GM19324 (cell line): ENCODE results near the gene SPANXD.
"Not testable (repeated sequence)": the region's sequence is repeated elsewhere in the genome, so short reads cannot be mapped to it uniquely, and the experiment has no call there.

Experiments used
- ATAC-seq: cut with Tn5 transposase; IDR thresholded peaks from one replicate; pipeline ENCODE4 v1.9.1; 2021; ENCODE audit warnings: mild to moderate bottlenecking, moderate library complexity; ENCODE audit not compliant: unreplicated experiment, low FRiP score

The SPANXD gene, protein sequence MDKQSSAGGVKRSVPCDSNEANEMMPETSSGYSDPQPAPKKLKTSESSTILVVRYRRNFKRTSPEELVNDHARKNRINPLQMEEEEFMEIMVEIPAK

DNA sequence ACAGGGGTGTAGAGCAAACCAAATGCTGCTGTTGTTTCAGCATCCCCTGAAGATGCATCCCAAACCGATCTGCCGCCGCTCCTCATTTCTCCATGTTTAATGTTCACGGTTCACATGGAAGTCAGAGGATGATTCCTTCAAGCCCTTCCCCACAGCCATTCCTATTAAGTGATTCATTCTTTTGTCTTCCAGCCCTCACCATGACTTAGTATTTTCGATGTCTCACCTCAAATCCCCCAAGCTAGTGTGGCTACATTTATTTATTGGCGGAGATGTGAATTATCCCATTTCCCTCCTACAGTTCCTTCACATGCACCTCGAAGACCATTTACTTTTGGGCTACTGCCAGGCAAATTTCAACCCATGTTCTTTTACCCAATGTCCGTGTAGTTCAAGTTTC lies at the start of gene SPANXD:
SPANXD (minus strand) TSS at position 101 of the 400 bp plus-strand sequence. CDS start 334 bp downstream, outside the sequence.
- ATAC-seq, result not testable (repeated sequence)

GRCh38 chrX:141742666-141743065 lies 44.1 kb upstream of the SPANXD start:
- no peak for ATAC-seq

GRCh38 chrX:141736656-141737055 lies 38.1 kb upstream of the SPANXD start:
- ATAC-seq, result no peak

DNA sequence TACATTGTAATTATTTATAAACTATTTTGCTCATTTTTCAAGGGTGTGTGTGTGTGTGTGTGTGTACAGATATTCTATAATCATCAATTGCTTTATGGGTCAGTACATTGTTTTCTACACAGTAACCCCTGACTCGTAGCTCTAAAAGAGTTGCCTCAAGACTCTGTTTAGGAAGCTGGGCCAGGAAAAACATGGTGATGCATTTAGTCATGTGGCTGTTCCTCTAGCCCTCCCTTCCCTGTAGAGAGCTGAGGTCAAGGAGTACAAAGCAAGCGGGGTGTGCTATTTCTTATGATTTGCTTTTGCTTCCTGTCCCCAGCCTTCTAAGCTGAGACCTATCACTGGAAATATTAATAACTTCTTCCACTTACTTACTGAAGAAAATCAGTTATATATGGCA lies 34.8 kb upstream of the SPANXD start:
- no peak for ATAC-seq

GRCh38 chrX:141732031-141732430 lies 33.5 kb upstream of the SPANXD start:
- no peak for ATAC-seq

DNA sequence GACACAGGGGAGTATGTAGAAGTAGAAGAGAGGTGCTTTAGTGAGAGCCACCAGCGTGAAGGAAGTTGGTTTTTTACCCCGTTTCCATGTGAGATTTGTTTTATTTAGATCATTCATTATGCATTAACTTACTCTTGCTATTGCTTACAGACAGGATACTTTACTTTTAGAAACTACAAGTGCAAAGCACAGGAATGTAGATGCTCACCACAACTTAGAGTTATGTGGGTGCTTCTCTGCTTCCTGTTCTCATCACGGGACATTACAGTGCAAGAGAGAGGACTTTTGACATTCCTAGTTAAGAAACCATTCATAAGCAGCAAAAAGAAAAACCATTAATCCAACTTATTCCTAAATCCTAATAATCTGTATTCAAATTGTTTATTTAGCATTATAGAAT lies 25.6 kb upstream of the SPANXD start:
- no peak for ATAC-seq

DNA sequence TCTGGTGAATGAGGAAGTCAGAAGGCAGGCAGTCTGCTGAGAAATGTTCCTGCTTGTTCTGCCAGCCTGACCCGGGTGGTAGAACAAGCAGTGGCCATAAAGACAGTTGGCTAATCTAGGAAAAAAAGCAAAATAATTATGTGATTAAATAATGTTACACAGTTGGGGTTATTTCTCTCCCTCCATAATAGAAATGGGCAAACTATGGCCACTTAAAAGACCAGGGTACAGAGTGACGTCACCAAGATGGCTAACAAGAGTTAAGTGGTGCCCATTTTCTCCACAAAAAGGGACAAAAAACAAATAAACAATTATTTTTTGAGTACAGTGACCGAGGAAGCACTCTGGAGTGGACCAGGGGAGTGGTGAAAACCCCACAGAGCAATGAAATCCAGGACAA lies 16.1 kb upstream of the SPANXD start:
- ATAC-seq, result no peak

GRCh38 chrX:141701072-141701471 lies 2.5 kb upstream of the SPANXD start:
- no peak for ATAC-seq

GRCh38 chrX:141673946-141674345 lies 24.6 kb downstream of the SPANXD start:
- no peak for ATAC-seq

GRCh38 chrX:141669689-141670088 lies 28.9 kb downstream of the SPANXD start:
- no peak for ATAC-seq

DNA sequence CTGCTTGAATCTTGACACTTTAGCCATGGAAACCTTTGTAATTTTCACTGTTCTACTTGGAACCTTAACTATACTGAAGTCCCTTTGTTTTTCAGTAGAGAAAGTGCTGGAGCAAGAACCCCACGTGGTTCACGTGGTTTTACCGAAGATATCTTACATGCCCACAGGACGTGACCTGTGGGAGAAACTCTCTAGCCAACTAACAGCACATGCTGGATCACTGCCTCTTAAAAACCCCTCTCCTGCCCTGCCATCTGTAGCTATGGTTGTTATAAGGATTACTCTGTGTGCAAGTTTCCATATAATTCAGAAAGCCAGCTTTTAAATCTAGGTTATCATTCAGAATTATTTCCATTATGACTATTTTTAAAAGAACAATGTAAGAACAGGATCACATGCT lies 30.2 kb downstream of the SPANXD start:
- ATAC-seq, result no peak

GRCh38 chrX:141662781-141663180 lies 35.8 kb downstream of the SPANXD start:
- no peak for ATAC-seq

DNA sequence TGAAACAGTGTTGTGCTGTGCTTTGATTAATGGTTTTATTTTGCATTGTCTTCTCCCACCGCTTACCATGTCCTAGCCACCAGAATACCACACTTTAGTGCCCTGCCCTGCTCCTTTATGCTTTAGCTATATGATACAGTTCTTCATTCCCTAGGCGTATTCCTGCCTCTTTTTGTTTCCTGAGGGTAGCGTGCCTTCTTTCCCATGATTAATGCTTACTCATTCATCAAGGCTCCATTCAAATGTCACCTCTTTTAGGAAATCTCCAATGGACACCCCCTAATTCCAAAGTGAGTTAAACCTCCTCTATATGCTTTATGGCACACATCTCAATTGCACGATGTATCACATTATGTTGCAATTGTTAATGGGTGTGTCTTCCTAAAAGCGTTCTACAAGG lies 46.3 kb downstream of the SPANXD start:
- ATAC-seq, result no peak
